Measurements from ENCODE around the gene NOL9.
A peak's percentile ranks its signal among the peaks of the same experiment; 100 is the strongest.

The NOL9 gene

DNA sequence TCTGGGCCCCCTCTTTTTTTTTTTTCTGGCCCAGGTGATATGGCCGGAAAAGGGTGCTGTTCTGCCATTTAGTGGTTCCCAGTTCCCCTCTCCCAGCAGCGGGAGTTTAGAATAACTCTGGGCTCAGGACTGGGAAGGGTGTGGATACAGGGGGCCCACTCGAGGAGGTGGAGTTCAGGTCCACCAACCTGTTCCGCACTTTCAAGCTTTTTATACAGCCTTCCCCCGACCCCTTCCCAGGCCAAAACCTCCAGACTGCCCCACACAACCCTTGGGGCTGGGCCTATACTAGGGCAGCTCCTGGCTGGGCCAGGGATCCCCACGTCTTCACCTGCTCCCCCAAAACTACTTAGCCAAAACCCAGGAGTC lies 63.2 kb downstream of the NOL9 start:
- POLR2A ChIA-PET, result no interaction called here
- DNase-seq (ENCODE audit: extremely low spot score), result no peak
- TF ChIP-seq, protein P1, sequence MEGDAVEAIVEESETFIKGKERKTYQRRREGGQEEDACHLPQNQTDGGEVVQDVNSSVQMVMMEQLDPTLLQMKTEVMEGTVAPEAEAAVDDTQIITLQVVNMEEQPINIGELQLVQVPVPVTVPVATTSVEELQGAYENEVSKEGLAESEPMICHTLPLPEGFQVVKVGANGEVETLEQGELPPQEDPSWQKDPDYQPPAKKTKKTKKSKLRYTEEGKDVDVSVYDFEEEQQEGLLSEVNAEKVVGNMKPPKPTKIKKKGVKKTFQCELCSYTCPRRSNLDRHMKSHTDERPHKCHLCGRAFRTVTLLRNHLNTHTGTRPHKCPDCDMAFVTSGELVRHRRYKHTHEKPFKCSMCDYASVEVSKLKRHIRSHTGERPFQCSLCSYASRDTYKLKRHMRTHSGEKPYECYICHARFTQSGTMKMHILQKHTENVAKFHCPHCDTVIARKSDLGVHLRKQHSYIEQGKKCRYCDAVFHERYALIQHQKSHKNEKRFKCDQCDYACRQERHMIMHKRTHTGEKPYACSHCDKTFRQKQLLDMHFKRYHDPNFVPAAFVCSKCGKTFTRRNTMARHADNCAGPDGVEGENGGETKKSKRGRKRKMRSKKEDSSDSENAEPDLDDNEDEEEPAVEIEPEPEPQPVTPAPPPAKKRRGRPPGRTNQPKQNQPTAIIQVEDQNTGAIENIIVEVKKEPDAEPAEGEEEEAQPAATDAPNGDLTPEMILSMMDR (IDR thresholded peaks at IDR 0.05; ENCODE audit: control extremely low read depth, extremely low read depth, low read depth, missing control alignments), result no peak
- CTCF ChIA-PET, result interaction anchor here (0.8 to 9.6 kb wide), 10 partner anchors 9 to 579 kb away, joined by 3 to 123 read pairs (median 4); partner anchors contain the start of gene NOL9

- CTCF ChIA-PET, result interaction anchor here (0.8 to 9.6 kb wide), 18 partner anchors 10 to 271 kb away, joined by 3 to 123 read pairs (median 4); partner anchors contain the start of gene NOL9
- POLR2A ChIA-PET, result no interaction called here
- DNase-seq (ENCODE audit: extremely low spot score), result peak; percentile 77
- TF ChIP-seq, protein P1 (IDR thresholded peaks at IDR 0.05; ENCODE audit: control extremely low read depth, extremely low read depth, low read depth, missing control alignments), result no peak
Observed at GRCh38 chr1:6490181-6491080, 63.9 kb downstream of the NOL9 start.

GRCh38 chr1:6489799-6490180 lies 64.5 kb downstream of the NOL9 start:
- DNase-seq (ENCODE audit: extremely low spot score), result peak; percentile 93
- ChIA-PET POLR2A (no interaction called here), CTCF (interaction anchor here (0.7 to 9.6 kb wide), 16 partner anchors 10 to 272 kb away, joined by 3 to 123 read pairs (median 5); no protein-coding TSS in a partner anchor)
- TF ChIP-seq, protein P1 (IDR thresholded peaks at IDR 0.05; ENCODE audit: control extremely low read depth, extremely low read depth, low read depth, missing control alignments), result peak; percentile 97

DNA sequence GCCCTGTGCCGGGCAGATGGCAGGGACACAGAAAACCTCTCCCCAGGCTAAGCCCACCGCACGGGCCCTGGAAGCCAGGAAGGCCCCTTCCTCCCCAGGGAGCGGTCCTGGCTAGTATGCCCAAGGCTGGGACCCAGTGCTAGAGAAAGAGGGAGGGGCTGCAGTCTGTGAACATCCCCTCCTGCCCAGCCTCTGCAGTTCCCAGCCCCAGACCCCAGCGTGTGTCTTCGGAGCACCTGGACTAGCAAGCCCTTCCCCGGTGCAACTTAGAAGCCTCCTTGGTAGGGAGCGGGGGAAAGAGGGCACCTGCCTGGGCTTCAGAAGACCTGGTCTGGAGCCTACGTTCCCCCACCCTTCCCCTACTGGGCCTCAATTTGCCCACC lies 64.9 kb downstream of the NOL9 start:
- POLR2A ChIA-PET, result no interaction called here

DNA sequence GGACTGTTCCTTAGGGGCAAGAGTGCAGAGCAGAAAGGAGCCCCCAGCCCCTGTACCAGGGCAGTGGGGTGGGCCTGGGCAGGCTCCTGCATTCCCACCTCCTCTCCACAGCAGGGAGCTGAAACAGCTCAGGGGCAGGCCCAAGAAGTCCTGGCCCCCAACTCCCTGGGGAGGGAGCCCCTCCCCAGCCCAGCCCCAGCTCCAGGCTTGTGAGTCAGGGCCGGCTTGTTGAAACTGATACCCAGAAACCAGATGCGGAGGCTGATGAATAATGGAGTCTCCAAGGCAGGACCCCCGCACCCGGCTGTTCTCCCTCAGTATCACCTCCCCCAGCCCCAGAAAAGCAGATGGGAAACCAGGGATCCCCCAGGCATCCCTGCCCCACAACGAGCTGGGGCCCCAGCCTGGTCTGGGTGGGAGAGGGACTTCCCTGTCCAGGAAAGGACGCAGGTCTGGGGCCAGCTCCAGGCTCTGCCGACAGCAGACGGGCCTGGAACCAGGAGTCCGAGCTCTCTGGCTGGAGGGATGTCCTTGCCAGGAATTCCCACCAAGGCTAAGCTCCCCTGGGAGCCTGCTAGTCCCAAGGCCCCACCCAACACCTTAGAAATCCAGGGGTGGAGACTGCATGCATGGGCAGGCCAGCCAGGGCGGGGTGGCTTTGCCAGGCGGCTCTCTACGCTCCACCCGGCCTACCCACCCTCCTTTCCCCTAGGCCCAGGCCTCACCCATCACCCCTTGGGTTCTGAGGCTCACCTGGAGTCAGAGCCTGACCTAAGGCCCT lies 65.5 kb downstream of the NOL9 start:
- ChIA-PET CTCF (interaction anchor here (0.7 to 9.6 kb wide), 13 partner anchors 9 to 649 kb away, joined by 3 to 123 read pairs (median 4); no protein-coding TSS in a partner anchor), POLR2A (no interaction called here)
- no peak for DNase-seq (ENCODE audit: extremely low spot score)
- TF ChIP-seq, protein P1 (IDR thresholded peaks at IDR 0.05; ENCODE audit: control extremely low read depth, extremely low read depth, low read depth, missing control alignments), result no peak

More for the DNA sequence above, 64.9 kb downstream of the NOL9 start:
- CTCF ChIA-PET, result interaction anchor here (0.7 to 9.6 kb wide), 12 partner anchors 9 to 156 kb away, joined by 3 to 123 read pairs (median 6); no protein-coding TSS in a partner anchor
- no peak for DNase-seq (ENCODE audit: extremely low spot score)
- TF ChIP-seq, protein P1 (IDR thresholded peaks at IDR 0.05; ENCODE audit: control extremely low read depth, extremely low read depth, low read depth, missing control alignments), result no peak

DNA sequence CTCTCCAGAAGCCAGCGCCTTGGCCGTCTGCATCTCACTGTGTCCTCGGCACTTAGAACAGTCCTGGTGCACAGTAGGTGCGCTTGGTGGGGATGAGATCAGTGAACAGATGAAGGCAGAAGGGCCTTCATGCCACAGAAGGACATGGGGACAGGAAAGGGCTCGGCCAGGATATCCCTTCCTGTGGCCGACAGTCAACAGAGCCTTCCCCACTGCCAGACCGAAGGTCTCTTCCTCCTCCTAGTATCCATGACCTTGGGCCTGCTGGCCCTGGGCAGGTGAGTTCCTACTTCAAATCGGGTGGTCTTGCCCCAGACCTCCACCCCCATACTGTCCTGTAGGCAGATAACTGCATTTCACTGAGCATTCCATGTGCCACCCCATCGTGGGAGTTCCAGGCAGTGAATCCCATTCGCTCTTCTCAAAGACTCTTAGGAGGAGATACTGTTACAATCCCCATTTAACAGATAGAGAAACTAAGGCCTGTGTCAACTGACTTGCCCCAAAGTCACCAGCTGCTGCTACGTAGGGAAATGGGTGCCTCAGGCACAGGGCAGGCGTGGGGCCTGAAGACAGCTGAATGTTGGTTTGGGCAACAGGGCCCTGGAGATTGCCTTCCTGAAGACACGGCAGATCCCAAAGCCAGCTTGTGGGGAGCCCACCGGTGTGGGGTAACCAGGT lies 66.4 kb downstream of the NOL9 start:
- TF ChIP-seq, protein P1 (IDR thresholded peaks at IDR 0.05; ENCODE audit: control extremely low read depth, extremely low read depth, low read depth, missing control alignments), result no peak
- ChIA-PET CTCF (interaction anchor here (1.1 to 9.6 kb wide), 6 partner anchors 8 to 158 kb away, joined by 3 to 123 read pairs (median 8); no protein-coding TSS in a partner anchor), POLR2A (no interaction called here)
- DNase-seq (ENCODE audit: extremely low spot score), result no peak
